GM10847 (cell line): Measurements from ENCODE around the gene MT2A.

Experiments
- POLR2A ChIP-seq: IDR thresholded peaks from 2 replicates; pipeline ENCODE4 v1.6.1; 2011; ENCODE audit not compliant: insufficient read length; ENCODE audit errors: extremely low read depth

Gene MT2A

GRCh38 chr16:56608043-56608875 is at the start of gene MT2A:
Gene MT2A (plus strand): TSS chr16:56608584. CDS start chr16:56608656, 72 bp downstream.
- peak; percentile 53 for TF ChIP-seq POLR2A

DNA sequence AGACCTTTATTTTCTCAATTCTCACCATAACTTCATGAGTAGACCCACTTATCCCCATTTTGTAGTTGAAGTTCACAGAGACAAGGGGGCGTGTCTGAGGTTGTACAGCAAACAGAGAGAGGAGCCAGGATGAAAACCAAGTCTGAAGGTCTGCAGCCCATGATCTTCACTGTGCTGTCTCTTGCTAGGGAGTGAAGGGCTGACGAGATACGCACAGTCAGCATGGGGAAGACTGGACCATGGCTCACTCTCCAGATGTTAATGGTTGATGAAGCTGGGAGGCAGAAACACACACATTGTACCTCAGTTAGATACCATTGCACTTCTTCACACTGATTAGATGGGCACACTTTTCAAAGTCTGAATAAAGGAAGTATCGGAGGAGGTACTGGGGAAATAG is 49.3 kb upstream of the MT2A start:
- no peak for TF ChIP-seq POLR2A

- TF ChIP-seq POLR2A = no peak
Measured at GRCh38 chr16:56560447-56560846, 47.9 kb upstream of the MT2A start.

DNA sequence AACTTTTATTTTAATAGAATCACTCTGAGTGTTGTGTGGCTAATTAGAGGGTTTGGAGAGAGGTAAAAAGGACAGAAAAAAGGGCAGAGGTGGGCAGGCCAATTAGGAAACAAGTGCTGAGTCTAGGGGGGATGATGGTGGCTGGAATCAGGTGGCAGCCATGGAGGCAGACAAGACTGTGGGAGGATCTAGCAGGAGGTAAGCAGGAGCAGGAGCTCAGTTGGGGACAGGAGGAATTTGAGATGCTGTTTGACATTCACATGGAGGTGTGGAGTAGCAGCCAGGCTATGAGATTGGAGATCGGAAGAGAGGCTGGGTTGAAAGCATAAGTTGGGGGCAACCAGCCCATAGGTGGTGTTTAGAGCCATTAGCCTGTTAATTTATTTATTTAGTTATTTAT is 47.3 kb upstream of the MT2A start:
- TF ChIP-seq POLR2A = no peak

DNA sequence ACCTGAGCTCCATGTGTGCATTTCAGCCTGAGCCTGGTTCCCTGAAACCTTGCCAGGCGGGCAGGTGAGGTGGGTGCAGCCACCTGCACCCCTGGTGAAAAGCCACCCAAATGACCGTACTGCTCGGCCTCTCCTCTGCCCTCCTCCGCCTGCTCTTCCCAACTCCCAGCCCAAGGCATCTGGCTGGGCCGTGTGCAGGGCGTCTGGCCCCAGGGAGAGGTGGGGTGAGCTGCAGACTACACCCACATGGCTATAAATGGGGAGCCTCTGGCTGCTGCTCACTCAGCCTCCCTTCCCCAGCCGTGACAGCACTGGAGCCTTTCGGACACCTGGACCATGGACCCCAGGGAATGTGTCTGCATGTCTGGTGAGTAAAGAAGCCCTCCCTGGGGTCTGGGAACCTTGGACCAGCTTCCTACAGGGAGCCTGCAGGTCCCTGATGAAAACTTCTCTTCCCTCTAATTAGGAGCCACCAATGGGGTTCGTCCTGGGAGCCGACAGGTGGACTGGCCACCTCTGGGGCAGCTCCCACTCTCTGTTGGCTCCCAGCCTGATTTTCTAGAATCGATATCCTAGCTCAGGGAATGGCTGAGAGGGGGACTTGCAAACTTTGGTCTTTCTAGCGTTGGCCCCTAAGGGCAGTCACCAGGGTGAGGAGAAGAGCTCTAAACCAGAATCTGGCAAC is 43.4 kb upstream of the MT2A start, which contains the start of gene MT4:
MT4 (plus strand) TSS at position 281 of the 685 bp plus-strand sequence; CDS start at position 337, 56 bp downstream.
- no peak for TF ChIP-seq POLR2A

DNA sequence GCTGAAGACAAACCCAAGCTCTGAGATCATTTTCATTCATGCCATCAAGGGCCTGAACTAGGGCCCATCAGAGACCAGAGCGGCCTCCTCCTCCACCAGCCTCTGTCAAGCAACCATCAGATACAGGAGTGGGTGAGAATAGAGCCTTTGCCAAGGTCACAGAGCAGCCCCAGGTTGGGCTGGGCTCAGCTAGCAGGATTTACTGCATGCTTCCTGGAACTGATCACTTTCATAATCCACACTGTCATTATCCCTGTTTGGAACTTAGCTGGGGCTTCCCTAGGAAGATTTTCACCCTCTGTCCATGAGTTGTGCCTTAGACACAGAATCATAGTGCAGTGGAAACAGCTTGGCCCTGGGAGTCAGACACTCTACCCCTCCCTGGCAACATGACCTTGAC is 38.4 kb upstream of the MT2A start:
- TF ChIP-seq POLR2A = no peak

DNA sequence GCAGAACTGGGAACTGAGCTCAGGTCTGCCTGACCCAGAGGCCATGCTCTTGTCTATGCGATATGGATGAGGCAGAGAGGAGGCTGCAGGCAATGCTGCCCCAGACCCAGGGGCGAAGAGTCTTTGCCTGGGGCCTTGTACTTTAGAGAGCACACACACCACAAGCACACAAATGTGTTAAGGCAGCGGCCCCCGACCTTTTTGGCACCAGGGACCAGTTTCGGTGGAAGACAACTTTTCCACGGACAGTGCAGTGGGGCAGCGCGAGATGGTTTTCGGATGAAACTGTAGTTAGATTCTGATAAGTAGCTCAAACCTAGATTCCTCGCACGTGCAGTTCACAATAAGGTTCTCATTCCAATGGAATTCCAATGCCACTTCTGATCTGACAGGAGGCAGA is 36.9 kb upstream of the MT2A start:
- no peak for TF ChIP-seq POLR2A

DNA sequence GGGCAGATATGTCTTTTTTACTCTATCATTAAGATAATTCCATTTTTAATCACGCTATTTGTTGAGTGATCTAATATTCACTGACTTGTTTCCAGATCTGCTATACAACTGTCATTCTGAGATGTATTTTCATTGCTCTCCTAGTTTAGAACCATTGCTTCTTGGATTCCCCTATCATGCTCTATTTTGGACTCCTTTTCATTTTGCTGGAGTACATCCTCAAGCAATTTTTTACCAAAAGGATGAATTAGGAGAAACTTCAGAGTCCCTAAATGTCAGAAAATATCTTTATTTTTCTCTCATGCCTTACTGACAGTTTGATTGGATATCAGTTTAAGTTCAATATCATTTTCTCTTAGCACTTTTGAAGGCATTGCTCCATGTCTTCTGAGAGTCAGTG is 33.8 kb upstream of the MT2A start:
- no peak for TF ChIP-seq POLR2A

GRCh38 chr16:56576585-56577299 is 31.6 kb upstream of the MT2A start:
- TF ChIP-seq POLR2A = no peak

DNA sequence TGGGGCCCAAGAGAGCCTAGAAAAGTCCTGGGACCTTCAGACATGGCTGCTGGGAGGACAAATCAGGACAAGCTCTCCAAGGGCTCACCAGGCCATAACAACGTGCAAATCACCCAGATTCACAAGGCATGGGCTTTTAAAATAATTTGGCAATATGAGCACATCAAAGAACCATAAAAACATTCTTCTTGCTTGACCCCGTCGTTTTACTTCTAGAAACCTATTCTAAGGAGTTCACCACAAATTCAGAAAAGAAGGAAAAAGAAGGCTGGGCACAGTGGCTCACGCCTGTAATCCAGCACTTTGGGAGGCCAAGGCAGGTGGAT is 31.1 kb upstream of the MT2A start:
- TF ChIP-seq POLR2A = no peak

GRCh38 chr16:56580391-56581048 is 27.9 kb upstream of the MT2A start:
- TF ChIP-seq POLR2A = no peak

DNA sequence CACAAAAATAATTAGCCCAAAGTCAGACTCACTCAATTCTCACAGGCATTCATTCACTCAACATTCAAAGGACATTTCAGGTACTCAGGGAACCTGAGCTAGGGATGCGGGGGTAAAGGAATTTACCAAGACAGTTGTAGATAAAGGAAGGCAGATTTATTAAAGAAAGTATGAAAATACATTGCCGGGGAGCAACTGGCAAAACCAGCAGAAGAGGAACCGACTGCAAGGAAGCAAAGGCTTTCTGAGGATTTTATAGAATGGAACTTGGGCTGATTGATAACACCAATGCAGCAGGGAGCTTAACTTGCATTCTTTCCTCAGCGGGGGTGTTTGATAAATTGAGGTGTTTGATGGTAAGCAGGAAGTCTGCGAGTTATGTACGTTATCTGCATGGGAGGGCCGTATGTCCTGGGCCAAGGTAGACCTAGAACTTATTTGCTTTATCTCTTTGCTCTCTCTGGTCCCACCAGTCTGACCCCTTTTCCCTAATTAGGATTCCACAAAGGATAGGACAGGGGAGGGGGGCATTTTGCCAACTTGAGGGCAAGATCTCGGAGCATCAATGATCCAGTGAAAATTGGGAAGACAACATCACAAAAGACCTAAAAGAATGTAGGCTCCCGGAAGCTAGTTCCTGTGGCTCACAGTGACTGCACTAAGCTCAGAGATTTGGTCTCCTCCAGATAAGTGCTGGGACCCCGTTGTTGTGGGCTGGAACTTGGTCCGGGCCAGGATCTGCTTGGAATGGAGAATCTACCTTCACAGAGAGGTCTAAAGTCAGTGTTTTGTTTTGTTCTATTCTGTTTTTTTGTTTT is 24.8 kb upstream of the MT2A start:
- no peak for TF ChIP-seq POLR2A

DNA sequence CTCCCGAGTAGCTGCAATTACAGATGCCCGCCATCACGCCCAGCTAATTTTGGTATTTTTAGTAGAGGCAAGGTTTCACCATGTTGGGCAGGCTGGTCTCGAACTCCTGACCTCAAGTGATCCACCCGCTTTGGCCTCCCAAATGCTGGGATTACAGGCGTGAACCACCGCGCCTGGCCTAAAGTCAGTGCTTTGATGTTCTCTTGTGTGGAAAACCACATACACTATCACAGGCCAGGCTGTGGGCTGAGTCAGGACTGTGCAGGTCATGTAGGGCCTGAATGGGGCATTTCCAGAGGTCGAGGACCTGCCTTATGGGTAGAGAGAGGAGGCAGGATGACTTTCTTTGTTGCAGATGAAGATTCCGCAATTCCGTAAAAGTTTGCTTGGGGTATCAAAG is 24.1 kb upstream of the MT2A start:
- TF ChIP-seq POLR2A = no peak

GRCh38 chr16:56588781-56589140 is 19.6 kb upstream of the MT2A start:
- TF ChIP-seq POLR2A = no peak
